Lower leg skin (tissue), 3 donors: ENCODE measurements around the gene HTR1E.
"Not testable (repeated sequence)": the region's sequence is repeated elsewhere in the genome, so short reads cannot be mapped to it uniquely, and the experiment has no call there.

Source experiments
- CTCF ChIP-seq, 3 donors: fragments of 450-650 bp; IDR thresholded peaks; one replicate each; pipeline ENCODE4 v1.5.1; 2016; ENCODE audit warnings: antibody characterized with exemption in 3 of 3, mild to moderate bottlenecking in 3 of 3, moderate library complexity in 2 of 3
- POLR2A ChIP-seq, 2 donors: fragments of 450-650 bp; IDR thresholded peaks; one replicate each; pipeline ENCODE4 v1.6.1; 2016 to 2017; ENCODE audit warnings: antibody characterized with exemption in 2 of 2, mild to moderate bottlenecking in 1 of 2, moderate library complexity in 1 of 2

GRCh38 chr6:87006541-87006940, 69.2 kb downstream of the HTR1E start:
- not testable (repeated sequence) for TF ChIP-seq CTCF, POLR2A (IDR thresholded peaks at IDR 0.05)
